ENCODE data around the gene CDH13.

CDH13 gene

DNA sequence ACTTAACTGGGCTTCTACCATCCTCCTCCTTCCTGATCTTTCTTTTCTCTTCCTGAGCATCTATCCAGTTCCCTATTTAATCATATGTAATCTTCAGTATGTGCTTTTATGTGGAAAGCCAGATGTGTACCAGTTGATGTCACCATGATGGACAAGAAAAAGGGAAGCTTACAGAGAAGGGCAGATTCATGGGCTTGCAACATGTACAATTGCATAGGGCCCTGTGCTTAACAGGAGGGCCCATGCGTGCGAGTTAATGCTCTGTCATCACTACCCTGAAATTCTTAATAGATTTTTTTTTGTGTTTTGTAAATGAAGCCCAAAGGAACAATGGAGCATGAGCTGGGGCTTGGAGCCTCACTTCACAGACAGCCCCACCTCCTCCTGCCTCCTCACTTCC, 124.3 kb downstream of the CDH13 start:
- no peak for DNase-seq

DNA sequence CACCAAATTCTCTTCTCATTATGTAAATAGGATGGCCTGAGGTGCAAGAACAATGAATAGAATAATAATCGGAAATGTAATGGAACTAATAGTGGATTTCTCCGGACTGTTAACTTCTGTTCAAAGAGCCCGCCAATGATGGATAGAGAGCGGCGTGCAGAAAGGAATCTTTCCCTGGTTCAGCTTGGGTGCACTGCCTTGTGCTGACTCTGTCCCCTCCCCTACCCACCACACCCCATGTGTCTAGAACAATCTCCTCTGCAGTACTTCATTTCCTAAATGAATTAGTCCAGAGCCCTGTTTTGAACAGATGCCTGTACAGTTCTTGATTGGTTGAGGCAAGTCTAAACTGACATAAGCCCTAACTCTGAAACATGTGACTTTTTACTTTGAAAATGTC, 125.4 kb downstream of the CDH13 start:
- no peak for DNase-seq

DNA sequence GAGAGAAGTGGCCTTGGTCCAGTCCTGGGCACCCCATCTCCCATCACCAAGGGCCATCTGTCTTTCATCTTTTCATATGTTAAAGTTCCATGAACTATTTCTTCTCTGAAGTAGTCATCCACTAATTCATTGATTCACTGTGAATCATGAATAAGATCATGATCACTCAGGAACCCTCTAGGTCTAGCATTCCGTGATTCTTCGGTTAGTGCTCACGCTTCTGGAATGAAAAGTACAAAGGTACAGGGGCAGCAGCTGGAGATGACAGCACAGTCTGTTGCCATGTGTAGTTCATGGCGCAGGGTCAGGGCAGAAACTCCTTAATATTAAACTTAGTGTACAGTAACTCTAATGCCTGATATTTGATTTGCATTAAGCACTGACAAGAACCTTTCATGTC, 127.1 kb downstream of the CDH13 start:
- no peak for DNase-seq

DNA sequence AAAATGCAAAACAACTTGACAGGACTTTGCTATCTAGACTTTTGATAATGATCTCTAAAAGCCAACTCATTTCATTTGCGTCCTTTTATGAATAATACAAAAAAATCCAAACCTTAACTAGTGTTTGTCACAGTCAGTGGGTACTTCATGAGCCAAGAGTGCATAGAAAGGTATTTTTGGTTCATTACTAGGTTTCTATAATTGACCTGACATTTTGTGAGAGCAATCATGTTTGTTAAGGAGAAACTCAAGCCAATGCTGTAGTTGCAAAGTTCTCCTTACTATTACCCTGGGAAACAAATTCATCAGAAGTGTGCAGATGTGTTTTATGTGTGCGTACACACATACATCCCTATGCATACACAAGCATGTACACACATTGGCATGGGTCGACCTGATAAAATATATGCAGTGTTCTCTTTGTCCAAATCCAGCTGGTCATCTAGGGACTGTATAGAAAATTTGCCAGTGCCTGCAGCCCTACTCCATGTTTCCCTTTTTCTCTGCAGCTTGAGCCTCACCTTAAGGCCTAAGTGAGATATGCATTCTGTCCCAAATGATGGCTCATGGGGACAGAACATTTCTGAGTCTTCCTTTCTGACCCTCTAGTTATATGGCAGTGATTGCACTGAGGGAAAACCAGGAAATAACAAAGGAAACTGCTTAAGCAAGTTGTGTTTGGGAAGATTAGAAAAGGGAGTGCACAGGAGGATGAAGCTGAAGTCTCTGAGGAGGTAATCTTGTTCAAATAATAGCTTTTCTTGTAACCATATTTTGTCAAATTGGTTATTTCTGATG, 128.1 kb downstream of the CDH13 start:
- DNase-seq = no peak

DNA sequence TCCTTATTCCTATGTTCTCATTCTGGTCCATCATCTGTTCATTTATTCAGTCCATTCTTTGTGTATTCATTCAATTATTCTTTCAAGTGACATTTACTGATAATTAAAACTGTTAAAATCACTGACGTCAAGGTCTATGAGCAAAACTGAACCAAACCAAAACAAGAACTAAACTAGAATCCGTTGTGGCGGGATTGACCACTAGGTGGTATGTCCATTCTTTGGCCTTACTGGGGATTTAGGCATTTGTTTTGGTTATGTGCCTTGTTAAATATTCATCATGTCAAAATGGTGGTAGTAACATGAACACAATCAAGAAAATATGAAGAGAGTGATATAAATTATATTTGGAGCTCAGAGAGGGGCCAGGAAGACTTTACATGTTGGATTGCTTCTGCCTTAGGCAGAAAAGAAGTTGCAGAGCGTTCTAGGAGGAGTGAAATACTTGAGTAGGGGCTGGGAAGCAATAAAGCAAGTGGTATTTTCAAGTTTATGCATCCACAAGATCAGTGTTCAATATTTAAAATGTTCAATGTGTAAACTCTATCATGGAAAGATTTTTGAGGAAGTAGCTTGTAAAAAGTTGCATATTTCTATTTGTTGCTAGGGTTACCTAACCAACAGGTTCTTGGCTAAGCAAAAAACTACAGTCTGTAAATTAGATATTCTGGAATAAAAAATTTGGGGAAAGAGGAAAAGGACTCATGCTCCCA, 129.0 kb downstream of the CDH13 start:
- DNase-seq = no peak

DNA sequence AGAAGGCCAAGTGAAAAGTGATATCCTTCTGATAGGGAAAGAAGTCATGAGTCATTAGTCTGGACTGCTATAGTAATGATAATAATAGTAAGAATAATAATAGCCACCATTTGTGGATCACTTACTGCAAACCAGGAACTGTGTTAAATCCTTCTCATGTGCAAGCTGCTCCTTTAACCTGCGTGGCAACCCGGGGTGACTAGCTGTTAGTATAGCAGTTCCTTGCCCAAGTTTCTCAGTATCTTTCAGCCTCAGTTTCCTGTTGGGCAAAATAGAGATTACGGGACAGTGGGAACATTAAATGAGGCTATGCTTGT, 129.5 kb downstream of the CDH13 start:
- no peak for DNase-seq

DNA sequence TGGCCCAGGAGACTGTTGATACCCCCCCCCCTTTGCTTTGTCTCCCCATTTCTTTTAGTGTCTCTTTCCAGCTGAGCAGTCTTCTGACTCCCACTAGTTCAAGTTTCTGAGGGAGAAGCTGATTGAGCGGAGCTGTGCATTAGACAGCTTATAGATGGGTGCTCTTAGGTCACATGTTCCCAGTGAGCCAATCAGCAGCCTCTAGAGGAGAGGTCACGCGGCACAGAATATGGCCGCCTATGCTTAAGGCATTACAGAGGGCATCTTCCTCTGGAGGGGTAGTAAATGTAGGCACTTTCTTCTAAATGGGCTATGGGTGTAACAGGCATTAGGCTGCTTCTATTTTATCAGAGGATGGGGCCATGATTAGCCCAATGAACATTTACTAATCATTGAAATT, 131.6 kb downstream of the CDH13 start:
- DNase-seq = no peak

DNA sequence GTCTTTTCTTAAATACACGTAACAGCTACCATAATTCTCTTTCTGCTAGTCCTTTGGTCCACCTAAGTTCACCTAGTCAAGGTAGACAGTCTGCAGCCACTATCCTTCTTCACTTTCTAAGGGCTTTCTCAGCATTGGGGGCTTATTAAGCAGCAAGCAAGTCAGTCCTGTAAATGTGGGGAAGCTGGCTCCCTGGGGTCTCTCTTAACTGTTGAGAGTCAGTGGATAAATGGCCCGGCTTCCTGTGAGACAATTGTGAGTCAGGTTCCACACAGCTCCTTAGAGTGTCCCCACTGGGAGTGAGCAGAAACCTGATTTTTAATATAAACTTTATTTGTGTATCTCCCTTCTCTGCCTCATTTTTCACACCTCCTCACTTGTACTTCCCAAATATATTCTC, 132.1 kb downstream of the CDH13 start:
- DNase-seq = no peak

DNA sequence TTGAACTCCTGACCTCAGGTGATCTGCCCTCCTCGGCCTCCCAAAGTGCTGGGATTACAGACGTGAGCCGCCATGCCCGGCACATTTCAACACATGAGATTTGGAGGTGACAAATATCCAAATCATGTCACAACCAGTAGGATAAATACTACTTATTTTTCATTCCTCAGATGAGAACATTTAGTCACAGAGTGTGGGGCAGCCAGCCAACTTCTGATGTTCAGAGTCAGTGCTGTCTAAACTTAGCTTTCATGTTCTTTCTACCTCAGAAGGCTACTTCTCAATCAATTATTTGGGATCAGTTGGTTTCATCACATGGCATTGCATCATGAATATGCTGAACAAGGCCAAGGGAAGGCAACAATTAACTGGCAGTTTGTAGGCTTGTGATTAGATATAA, 134.5 kb downstream of the CDH13 start:
- no peak for DNase-seq

DNA sequence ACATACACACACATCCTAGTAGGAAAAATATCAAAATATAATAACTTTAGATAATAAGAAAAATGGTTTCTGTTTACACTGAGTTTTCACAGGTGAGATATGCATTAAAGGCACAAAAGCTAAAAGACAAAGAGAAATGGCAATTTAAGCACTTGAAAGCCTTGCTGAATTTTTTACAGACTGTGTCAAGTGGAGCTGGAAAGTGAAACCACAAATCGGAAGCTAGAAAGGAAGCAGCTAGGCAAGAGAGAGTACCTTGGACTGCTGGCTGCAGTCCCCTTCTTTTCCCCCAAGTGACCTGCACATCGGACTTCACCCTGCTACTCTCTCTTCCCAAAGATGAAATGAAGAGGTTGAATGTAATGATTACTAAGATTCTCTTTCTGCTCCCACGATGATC, 135.1 kb downstream of the CDH13 start:
- no peak for DNase-seq

DNA sequence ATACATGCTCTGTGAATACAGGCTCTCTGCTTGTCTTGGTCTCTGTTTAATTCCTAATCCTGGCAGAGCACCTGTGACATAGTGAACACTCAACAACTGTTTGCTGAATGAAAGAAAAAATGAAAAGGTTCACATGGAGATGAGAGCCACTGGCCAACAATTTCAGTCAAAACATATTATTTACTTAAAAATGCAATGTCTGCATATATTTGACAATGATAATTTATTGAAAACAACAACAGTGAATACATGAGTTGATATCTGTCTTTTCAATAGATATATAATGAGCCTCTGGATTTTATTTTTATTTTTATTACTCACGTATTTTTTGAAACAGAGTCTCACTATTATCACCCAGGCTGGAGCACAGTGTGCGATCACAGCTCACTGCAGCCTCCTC, 136.6 kb downstream of the CDH13 start:
- DNase-seq = no peak

DNA sequence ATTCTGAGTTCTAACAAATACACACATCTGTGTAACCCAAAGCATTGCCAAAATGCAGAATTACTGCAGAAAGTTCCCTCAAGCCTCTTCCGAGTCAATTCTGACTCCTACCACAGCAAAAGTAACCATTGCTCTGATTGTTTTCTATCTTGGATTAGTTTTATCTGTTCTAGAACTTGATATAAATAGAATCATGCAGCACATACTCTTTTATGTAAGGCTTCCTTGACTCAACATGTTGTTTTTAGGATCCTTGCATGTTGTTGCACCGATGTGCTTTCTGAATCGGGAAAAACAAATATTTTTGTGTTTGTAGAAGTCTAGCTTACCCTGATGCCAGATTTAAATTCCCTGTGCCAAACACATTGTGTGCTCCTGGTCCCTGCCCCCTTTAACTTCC, 140.4 kb downstream of the CDH13 start:
- DNase-seq = no peak

DNA sequence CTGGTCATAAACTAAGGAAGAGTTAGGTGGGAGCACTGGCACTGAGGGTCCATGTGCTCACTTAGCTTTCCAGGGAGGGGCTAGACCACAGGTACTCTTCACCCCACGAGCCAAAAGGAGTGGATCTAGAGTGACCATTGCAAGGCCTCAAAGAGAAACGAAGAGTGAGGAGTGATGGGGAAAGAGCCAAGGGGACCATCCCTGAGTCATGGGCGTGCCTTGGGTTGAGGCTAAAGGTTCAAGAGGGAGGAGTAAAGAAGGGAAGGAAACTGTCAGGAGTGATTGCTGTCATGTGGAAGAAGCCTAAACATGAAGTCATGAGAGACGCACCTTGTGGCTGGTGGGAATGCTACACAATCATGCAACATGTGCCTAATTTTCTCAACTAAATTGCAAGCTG, 141.0 kb downstream of the CDH13 start:
- no peak for DNase-seq

DNA sequence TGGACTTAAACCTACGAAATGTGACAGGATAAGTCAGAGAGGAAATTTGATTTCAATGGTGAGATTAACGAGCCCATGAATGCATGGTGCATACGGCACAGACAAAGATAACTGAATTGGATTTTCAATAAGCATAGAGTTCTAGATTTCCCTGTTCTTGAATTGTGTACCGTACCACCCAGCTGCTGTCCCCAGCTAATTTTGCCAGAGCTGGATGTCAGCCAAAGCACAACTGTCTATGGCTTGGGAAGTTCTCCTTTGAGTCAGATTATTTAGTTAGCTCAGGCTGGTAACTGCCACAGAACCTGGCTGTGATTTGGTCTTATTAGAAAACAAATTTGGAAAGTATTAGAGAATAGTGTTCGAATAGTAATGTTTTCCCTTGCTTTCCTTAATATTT, 143.1 kb downstream of the CDH13 start:
- peak; percentile 23 for DNase-seq

DNA sequence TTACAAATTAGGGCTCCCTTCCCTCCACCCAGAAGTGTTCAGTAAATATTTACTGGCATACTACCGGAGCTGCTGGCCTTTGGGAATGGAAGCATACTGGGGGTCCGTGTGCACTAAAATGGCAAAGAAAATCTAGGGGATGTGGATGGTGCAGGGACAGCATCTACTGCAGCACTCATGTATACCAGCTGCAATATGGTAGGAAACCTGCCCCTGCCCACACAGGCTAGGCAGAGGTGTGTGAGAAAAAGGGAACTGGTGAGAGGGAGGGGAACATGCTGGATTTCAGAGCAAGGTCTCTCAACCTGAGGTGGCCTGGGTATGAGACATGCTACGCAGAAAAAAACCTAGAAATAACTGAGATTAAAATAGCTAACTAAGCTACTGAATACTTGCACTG, 145.4 kb downstream of the CDH13 start:
- no peak for DNase-seq

DNA sequence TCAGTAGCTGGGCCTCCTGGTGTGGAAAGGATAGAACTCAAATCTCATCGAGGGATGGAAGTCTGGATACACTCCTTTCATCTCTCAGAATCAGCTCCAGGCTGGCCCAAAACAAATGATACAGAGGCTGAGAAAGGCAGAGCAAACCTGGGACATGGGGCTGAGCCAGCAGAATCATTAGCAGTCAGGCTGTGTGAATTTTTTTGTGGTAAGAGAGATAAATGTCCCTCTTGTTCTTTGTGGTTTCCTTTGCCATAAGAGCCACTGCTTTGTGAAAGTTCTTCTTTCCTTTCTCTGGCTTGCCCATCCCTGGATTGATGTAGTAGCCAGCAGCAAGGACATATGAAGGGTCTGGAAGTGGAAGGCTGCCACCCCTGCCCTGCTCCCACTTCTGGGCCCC, 146.2 kb downstream of the CDH13 start:
- no peak for DNase-seq

DNA sequence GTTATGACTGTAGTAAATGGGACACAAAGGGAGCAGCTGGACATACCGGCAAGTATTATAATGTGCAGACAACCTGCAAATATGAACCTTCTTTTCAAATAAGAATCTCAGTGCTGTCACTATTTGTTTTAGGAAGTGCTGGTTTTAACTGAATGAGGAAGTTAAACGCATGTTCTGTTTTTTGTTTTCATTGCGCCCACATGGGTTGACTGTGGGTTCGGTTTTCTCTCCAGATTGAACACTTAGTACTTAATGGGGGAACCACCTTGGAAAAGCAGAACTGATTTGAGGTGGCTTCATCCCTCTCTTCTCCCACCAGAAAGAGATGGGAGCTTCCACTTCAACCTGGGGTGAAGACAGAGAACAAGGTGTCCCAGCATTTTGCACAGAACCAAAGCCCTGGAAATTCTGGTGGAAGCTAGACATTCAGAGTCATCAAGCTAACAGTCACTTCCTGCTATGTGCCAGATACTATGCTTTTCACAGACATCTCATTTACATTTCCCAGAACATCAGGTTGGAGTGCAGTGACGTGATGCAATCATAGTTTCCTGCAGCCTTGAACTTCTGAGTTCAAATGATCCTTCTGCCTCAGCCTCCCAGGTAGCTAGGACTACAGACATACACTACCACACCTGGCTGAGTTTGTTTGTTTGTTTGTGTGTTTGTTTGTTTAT, 149.8 kb downstream of the CDH13 start:
- no peak for DNase-seq

DNA sequence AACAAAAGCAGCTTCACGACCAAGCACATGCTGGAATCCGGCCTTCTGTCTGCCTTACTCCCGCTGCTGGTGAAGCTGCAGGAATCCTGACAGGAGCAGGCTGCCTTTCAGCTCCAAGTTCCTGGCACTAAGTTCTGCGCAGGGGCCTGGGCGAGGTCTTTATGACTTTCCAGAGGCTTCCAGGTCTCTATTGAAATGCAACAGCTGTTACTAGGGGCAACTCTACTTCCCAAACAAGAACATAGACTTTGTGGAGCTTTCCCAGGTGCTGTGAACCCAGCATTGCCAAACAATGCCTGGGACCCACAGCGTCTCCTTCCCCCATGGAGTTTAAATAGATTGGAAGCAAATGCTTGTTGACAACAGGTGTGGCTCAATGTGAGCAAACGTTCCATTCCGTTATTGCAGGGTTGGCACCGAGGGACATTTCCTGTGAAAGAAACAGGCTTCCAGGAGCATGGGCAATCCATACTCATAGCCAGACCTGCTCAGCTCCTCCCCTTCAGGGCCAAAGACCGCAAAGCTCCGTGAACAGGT, 156.0 kb downstream of the CDH13 start:
- no peak for DNase-seq

DNA sequence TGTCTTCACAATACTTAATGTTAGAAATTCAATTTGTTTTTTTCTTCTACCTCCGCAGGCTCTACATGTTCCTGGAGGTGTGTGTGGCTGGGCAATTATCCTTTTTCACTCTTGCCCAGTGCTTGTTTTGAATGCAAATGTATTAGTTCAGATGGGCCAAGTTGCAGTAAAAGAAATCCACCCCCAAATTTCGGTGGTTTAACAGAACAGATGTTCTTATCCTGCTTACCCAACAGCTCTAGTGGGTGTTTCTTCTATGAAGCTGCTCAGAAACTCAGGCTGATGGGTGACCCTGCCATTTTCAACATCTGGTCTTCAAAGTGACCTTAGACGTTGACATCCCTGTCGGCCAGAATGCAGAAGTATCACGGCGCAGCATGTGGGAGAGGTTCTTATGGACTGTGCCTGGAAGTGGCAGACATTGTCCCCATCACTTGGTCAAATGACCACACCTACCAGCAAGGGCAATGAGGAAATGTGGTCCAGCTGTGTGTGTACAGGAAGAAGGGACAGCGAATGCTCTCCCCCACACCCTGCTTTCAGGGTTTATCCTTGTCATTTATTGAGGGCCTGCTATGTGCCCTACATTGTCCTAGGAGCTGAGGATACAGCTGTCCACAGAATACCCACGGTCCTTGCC, 157.3 kb downstream of the CDH13 start:
- no peak for DNase-seq

DNA sequence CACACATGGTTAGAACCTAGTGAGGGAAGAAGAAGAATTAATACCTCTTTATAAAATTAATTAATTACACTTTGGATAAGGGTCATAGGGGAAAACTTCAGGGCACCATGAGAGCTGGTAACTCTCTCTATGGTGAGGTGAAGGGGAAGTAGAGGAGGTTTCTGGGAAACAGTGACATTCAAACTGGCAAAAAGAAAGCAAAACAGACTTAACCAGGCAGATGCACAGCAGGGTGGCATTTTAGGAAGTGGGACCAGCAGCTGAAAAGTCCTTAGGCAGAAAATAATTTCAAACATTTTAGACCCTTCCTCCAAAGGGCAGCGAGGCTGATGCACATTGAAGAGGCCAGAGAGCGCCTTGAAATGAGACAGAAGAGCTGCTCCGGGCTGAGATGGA, 157.8 kb downstream of the CDH13 start:
- DNase-seq = no peak

DNA sequence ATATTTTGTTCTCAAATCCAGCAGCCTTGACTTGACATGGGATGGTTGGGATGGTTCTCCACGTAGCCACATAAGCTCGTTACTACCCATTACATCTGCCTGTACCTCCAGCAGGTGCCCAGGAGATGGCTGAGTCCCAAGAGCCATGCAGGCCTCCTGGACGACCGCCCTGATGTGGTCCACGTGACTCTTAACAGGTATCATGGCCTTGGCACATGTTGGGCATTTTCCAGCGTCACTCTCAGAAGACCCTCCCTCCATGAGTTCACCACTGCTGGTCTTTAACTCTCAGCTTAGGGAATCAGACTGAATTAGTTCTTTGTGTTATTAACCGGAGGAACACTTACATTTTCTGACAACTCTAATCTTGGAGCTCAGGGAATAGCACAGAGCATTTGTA, 161.5 kb downstream of the CDH13 start:
- no peak for DNase-seq

DNA sequence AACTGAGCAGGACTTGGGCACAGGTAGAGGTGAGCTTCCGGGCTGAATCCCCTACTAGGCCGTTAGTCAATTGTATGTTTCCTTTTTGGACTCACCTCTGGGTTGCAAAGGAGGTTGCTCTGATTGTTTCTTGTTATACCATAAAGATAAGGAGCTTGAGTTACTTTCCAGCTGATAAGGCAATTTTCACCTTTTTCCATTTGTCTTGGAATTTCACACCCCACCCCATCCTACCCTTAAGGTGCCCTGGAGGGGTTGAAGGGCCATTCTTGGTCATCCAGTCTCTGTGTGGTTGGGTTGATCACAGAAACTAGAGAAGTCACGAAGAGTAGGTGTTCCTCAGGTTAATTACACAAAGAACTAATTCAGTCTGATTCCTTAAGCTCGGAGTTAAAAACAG, 162.2 kb downstream of the CDH13 start:
- no peak for DNase-seq

DNA sequence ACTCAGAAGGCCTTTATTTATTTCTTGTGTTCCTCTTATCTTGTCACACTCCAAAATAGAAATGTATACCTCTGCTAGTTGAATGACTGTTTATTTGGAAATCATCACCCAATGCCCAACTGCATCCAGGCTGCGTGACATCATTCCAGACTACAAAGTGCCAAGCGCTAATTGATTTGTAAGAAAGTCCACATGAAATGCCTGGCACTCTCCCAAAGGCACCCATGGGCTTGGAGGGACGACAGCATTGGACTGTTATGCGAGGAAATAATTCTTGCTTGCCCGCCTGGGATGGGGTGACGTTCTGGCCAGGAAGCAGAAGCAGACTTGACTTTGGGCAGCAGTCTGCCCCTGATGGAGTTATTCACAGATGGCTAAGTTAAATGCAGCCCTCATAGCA, 165.9 kb downstream of the CDH13 start:
- no peak for DNase-seq

Data from NCI-H1092 (cell line).